Measurements from ENCODE around the gene BLCAP.

DNA sequence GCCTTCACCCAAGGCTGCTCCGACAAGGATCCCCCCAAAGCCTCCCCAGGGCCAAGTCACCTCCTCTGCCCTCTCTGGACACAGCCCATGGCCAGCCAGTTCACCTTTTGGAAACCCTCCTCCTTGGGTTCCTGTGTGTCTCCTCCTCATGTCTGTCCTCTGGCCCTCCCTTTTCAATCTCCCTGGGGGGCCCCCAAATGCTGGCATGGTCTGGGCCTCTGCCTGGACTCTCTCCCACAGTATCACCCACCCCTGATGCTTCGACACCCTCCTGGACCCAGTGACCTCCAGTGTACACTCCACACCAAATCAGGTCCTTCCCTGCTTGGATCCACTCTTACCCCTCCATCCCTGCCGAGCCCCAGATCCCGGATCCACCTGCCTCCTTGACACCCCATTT lies 53.3 kb downstream of the BLCAP start:
- TF ChIP-seq, protein P1, sequence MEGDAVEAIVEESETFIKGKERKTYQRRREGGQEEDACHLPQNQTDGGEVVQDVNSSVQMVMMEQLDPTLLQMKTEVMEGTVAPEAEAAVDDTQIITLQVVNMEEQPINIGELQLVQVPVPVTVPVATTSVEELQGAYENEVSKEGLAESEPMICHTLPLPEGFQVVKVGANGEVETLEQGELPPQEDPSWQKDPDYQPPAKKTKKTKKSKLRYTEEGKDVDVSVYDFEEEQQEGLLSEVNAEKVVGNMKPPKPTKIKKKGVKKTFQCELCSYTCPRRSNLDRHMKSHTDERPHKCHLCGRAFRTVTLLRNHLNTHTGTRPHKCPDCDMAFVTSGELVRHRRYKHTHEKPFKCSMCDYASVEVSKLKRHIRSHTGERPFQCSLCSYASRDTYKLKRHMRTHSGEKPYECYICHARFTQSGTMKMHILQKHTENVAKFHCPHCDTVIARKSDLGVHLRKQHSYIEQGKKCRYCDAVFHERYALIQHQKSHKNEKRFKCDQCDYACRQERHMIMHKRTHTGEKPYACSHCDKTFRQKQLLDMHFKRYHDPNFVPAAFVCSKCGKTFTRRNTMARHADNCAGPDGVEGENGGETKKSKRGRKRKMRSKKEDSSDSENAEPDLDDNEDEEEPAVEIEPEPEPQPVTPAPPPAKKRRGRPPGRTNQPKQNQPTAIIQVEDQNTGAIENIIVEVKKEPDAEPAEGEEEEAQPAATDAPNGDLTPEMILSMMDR (conservative IDR thresholded peaks at IDR 0.05): no peak
- no peak for TF ChIP-seq EZH2 (IDR thresholded peaks at IDR 0.05; ENCODE audit: low read depth)

All from PC-9 (cell line).